ENCODE measurements around the gene NDRG4.

Gene NDRG4

DNA sequence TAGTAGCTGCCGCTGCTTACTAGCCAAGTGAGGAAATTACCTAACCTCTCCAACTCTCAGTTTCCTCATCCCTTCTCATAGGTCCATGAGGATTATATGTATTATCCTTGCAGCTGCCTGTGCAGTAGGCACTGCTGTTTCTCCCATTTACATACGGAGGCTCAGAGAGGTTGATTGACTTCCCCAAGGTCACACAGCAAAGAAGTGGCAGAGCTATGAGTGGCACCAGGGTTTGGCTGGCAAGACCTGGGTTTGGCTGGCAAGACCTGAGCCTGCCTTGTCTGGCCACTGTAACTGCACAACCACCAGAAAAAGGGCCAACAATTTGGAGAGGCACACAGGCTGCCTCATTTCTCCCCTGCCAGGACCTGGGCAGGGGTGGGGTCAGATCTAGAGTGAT, 2.5 kb upstream of the NDRG4 start:
- no peak for DNase-seq

DNA sequence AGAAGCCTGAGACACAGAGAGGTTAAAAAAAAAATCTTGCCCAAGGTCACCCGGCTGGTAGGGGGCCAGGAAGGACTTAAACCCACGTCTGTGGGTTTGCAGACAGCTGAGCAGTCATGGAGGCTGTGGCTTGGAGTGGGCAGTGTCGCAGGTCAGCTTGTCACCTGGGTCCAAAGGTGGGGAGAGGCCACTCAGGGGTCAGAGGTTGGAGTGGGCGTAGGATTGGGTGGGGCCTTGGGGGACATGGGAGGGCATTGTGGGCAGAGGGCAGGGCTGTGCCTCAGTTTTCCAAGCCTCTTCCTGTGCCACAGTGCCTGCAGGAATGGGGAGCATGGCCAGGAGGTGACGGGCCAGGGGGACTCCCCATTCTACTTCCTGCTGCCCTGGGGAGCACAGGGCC, 2.0 kb upstream of the NDRG4 start:
- no peak for DNase-seq

DNA sequence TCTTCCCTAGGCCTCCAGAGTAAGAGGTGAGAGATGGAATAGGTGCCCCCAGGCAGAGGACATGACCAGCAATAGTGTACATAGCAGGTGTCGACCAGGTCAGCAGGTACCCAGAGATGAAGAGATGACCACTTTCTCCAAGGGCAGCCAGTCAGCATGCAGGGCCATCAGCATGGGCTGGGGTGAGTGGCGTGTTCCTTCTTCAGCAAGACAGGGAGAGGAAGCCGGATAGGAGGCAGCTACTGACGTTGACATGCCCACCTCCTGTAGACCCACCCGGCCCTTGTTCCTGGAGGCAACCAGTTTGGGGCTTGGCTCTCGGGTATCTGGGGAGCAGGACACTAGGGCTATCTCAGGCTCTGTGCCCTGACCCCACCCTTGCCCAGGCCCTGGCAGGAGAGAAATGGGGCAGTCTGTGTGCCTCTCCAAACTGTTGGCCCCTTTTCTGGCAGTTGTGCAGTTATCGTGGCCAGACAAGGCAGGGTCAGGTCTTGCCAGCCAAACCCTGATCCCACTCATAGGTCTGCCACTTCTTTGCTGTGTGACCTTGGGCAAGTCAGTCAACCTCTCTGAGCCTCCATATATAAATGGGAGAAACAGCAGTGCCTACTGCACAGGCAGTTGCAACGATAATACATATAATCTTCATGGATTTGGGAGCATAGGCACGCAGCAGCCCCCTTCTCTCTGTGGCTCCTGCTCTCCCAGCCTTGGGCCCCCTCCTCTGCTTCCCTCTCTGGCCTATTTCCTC, 1.4 kb upstream of the NDRG4 start:
- DNase-seq: no peak

DNA sequence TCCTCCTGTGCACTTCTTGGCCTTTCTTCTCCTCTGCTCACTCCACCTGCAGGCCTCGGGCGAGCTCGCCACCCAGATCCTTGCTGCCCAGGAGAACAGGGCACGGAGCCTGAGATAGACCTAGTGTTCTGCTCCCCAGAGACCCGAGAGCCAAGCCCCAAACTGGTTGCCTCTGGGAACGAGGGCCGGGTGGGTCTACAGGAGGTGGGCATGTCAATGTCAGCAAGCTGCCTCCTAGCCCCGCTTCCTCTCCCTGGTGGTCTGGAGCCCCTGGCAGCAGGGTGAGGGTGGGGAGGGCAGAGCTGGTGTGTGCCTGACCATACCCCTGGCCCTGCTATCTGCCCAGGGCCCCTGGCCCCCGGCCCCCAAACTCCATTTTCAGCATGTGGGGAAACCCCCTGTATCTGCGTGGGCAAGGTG, 841 bp upstream of the NDRG4 start:
- no peak for DNase-seq

DNA sequence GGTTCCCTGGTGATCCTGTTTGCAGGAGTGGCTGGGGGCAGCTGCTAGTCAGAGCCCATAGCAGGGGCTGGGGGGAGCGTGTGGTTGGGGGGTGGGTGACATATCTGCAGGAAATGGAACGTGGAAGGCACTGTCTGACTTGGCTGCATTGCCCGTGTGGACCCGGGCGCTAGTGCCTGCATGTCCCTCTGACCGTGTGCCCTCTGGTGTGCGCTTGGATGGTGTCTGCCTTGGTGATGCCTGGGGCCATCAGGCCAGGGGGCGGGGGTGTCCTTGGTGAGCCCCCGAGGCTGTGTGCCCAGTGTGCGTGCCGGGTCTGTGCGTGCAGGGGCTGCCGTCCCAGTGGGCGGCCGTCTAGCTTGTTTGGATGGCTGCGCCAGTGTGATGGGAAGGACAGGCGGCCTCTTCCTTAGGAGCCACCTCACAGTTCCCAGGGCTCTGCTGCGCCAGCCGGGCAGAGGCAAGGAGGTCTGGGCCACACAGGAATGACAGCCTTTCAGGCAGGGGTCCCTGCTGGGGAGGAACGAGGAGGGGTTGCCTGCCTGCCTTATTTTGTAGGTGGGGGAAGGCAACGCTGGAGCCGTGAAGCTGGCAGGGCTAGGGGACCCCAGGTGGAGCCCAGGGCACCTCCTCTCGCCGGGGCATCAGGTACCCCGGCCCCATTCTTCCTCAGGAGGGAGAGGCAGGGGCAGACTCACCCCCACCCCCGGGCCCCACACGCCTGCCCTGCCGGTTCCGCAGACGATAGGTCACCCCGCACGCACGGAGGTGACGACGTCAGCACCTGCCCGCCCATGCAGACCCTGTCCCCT, 693 bp downstream of the NDRG4 start:
- DNase-seq: no peak

DNA sequence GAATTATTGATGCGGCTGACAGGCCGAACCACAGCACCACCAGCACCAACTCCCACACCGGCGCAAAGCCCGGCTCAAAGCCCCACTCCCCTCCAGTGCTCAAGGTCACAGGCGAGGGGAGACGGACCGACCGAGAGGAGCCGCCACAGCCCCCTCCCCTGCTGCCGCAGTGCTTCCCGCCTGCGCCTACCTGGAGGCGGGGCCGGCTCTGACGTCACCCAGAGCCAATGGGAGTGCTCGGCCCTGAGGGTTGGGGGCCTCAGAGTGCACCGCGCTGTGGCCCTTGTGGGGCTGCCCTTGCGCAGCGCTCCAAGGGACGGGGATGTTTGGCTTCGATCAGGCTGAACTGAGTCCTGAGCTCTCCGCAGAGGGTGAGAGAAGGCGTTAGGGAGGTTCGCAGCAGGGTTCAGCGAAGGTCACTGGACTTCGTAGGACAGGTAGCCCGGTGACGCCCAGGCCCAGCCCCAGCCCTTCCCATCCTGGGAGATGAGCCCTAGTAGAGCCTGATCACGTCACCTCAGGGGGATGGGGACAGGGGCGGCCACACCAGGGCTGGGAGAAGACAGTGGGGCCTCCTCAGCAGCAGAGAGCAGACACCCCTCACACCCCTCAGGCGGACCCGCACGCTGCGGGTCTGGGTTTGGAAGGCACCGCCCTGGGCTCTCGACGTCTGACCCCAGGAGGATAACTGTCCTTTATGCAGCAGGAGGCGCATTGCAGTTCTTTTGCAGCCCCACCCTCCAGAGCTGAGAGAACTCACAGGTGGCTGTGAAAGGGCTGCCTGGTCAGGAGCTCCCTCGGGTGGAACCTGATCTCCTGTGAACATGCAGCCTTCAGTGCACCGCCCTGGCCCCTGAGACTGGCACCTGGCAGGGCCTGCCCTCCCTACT, 1.5 kb downstream of the NDRG4 start:
- no peak for DNase-seq

DNA sequence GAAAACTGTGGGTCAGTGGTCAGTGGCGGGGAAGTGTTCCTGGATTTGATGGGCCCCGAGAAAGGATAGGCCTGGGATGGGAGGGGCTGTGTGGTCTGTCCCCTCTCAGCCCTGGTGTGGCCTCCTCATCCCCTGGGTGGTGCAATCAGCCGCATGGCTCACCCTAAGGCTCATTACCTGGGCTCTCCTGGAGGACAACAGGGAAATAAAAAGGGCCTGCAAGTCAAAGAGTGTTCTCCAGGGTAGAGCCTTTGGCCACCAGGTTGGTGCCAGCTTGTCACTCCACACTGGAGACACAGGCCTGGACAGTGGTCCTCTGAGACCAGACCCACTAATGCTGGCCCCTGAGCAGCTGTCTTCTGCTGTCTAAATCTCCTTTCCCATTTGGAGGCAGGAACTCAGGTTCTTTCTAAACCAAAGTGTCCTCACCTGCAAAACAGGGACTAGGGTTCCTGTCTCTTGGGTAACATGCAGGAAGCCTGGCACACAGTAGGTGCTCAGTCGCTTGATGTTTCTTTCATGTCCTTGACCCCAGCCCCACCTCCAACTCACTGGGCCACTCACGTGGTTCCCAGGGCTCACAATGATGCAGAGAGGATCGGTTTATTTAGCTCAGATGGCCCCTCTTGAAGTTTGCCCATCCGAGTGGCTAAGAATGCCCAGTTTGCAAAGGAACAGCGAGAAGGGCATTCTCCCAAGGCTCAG, 2.4 kb downstream of the NDRG4 start:
- no peak for DNase-seq

DNA sequence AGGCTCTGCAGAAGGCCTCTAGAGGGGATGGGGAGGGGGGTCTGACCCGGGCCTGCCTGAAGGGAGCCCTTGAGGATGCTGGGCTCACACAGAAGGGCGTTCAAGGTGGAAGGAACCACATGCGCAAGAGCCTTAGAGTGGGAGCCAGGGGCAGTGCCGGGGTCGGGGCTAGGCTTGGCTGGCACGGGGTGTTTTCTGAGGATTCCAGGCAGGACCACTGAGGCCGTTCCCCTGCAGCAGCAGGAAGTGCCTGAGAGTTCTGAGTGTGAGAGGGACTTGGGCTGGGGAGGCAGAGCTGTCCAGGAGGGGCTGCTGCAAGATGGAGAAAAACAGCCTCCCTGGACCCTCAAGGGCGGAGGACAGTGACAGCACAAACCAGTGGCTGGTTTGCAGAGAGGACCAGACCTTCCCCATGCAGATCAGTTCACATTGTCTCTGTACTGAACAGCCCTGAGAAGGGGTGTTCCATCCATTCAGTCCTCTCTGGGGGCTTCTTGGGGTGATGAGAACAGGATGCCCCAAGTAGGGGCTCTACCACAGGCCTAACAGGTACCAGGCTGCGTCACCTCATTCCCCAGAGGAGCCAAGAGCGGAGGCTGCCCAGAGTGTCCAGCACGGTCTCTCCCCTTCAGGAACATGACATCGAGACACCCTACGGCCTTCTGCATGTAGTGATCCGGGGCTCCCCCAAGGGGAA, 3.4 kb downstream of the NDRG4 start:
- no peak for DNase-seq

DNA sequence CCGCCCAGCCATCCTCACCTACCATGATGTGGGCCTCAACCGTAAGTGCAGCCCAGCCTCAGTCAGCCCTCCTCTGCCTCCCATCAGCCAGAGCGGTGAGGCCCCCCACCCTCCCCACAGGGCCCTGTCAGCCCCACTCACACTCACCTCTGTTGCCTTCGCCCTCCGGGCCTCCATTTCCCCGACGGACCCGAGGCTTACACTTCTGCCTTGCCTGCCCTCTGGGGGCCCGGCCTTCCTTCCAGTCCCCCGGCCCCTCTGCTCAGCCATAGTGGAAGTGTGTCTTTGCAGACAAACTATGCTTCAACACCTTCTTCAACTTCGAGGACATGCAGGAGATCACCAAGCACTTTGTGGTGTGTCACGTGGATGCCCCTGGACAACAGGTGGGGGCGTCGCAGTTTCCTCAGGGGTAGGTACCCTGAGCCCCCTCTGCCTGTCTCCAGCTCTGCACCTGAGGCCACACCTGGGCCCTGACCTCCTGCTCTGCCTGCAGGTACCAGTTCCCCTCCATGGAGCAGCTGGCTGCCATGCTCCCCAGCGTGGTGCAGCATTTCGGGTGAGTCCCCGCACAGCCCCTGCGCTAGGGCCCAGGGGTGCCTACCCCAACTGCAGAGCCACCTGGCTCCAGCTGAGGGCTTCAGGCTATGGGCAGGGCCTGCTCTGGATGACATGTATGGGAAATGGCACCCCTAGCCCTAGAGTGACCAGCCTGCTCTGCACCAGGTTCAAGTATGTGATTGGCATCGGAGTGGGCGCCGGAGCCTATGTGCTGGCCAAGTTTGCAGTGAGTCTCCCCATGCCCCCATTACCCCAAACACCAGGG, 4.1 kb downstream of the NDRG4 start:
- no peak for DNase-seq

DNA sequence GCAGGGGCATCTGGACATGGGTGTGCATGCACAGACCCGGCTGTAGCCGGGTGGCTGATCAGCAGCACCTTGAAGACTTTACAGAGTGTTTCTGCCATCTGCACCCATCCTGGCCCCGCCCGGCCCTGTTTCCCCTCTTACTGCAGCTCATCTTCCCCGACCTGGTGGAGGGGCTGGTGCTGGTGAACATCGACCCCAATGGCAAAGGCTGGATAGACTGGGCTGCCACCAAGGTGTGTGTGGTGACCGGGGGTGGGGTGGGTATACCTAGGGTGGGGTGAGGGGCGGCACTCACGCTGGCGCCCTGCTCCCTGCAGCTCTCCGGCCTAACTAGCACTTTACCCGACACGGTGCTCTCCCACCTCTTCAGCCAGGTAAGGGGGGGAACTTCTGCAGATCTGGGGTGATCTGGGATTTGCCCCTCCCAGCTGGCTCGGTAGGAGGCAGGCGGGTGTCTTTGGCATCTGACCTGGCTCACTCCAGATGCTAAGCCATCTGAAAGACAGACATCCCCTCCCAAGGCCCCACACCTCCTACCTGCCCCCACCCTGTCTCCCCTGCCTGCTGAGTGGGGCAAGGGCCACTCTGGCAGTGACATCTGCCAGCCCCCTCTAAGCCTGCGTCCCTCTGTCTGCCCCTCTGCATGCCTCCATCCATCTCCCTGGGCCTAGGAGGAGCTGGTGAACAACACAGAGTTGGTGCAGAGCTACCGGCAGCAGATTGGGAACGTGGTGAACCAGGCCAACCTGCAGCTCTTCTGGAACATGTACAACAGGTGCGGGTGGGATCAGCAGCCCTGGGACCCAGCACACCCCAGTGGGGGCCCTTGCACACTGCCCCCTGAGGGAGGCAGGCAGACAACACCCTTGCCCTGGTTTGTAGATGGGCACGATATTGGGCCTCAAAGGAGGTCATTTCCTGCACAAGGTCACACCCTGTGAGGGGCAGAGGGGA, 6.6 kb downstream of the NDRG4 start:
- no peak for DNase-seq

DNA sequence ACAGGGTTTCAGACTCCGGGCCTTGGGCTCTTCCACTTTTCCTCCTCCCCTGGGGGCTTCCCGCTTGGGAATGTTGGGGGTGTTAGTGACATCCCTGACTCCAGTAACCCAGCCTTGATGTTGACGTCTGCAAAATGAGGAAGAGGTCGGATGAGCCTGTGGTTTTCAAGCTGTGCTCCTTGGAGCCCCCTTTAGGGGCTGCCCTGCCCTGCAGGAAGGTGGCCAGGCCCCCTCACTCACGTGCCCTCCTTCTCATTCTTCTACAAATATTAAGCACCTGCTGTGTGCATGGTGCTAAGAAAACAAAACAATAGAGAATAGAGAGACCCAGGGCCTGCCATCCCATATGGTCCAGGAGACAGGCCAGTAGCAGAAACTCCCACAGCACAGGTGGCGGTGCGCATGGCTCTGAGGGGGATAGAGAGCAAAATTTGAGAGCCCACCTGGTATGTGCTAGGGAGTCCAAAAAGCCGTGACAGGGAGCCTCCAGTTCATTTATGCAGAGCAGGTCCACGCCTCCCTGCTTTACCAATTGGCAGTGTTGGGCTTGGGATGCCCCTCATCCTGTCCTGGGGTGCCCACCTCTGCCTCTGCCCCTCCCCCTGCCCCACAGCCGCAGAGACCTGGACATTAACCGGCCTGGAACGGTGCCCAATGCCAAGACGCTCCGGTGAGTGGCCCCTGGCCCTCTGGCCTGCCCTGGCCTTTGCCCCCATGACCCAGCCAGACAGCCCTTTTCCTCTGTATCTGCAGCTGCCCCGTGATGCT, 7.4 kb downstream of the NDRG4 start:
- no peak for DNase-seq

DNA sequence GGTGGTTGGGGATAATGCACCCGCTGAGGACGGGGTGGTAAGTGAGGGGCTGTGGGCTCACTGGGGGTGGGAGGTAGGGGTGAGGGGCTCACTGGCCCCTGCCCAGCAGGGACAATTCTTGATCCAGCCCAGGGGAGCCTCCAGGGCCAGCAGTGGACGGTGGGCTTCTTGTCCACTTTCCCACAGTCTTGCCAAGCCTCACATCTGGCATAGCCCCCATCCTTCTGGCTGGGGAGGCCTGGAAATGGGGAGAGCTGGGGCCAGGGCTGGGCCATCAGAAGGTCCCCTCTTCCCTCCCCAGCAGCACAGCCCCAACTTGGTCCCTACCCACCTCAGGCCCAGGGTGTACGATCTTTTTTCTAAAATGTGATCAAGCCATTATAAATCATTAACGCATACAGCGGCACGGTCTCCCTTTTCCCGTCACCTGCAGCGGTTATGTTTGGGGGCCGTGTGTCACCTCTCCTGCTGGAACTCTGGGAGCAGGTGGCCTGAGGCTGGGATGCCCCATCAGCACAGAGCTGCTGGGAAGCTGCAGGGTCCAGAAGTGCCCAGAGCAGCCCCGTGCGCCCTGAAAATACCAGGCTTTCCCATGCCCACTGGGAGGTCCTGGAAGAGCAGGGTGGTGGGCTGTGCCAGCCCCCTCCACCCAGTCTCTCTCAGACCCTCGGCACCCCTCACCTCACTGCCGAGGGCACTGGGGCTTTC, 8.2 kb downstream of the NDRG4 start:
- DNase-seq: no peak

DNA sequence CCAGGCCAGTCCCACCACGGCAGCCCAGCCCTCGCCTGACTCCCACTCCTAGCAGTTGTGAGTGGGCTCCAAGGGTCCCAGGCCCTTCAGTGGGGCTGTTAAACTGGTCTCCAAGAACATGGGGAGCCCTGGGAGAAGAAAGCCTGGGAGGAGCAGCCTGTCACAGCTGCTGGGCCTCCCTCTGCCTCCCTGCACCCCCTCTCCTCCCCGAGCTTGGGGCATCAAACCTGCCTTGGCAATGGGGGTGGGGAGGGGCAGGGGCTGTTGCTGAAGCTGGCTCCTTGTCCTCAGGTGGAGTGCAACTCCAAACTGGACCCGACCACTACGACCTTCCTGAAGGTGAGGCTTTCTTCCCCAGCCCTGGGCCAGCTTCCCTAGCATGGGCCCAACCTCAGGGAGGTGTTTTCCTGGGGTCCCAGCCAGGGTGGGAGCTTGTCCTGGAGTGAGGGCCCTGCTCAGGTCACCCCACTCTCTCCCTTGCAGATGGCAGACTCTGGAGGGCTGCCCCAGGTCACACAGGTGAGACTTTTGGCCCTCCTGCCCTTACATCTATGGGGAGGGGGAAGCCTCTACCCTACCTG, 8.8 kb downstream of the NDRG4 start:
- DNase-seq: no peak

DNA sequence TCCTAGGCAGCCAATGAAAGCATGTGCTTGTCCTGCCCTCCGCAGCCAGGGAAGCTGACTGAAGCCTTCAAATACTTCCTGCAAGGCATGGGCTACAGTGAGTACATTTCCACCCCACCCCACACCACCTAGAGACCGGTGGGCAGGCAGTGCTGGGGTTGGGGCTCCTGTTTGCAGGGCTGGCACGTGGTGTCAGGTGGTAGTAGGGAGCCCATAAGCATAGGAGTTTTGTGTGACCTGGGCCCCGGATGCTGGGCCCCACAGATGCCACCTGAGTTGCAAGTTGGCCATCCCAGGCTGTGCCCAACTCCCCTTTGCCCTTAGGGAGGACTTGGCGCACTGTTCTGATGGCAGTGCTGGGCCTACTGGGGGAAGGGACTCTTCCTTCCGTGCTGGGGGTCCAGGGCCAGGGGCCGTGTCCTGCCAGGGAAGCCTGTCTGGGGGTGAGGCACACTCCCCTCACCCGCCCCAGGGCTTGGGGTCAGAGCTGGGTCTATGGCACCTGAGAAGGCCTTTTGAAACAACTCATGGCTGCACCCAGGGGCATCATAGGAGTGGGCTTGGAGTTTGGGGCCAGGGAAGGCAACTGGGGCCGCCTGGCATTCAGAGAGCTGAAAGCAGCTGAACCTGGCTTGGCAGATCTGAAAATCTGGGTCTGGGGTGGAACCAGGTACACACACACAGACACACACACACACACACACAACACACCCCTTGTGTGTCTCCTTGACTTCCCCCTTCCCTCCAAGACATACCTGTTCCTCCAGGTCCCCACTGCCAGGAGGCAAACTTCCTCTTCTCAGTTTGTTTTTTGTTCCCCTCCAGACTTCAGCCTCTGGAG, 9.5 kb downstream of the NDRG4 start:
- DNase-seq: no peak

DNA sequence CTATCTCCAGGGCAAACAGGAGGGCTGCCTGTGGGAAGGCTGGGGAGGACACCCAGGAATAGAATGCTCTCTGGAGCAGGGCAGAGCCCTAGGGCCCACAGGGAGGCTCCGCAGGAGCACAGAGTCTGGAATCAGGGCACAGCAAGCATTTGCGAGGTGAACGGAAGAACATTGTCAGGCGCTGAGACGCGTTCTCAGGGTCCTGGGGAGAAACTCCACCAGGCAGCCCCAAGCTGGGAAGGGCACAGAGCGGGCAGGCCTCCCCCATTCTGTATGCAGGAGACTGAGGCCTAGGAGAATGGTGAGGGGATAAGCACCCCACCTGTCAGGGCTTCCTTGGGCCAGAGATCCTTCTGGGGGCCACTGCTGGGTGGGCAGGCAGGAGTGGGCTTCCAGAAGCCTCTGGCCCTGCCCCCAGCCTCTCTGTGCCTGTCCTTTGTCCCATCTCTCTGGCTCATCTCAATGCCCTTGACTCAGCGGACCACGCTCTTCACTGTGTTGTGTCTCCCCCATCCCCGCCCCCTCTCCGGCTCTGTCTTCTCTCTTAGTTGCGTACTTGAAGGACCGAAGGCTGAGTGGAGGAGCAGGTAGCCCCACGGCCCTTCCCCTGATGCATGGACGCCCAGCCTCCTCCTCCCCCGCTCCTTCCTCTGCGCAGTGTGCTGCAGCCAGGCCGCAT, 10.3 kb downstream of the NDRG4 start:
- DNase-seq: no peak

All from HCEC 1CT (cell line).